Liver (tissue), 9 donors: Measurements from ENCODE around the gene EPHB2. TPM values are rescaled to one million over a fixed set of nuclear protein-coding genes. Genes with fewer than 3 reads are reported as not detected.

ENCODE experiments used
- DNase-seq: peaks from one replicate; pipeline ENCODE4 v3.0.0-alpha.2; 2017; ENCODE audit warnings: low spot score
- H3K27ac ChIP-seq, 2 donors: one replicate each; pipeline ENCODE4 v1.7.0; 2013; ENCODE audit warnings: inconsistent platforms in 2 of 2, low read length in 2 of 2, control low read depth in 1 of 2, low read depth in 1 of 2, mild to moderate bottlenecking in 1 of 2
- H3K27me3 ChIP-seq, 4 donors: one replicate each; pipeline versions ENCODE4 v1.6.1 to v1.7.0; 2013; ENCODE audit warnings: low read length in 3 of 4, inconsistent platforms in 1 of 4, mild to moderate bottlenecking in 1 of 4, moderate library complexity in 1 of 4; ENCODE audit not compliant: control insufficient read depth in 4 of 4, insufficient read depth in 4 of 4
- H3K36me3 ChIP-seq, 4 donors: one replicate each; pipeline versions ENCODE4 v1.6.1 to v1.7.0; 2013; ENCODE audit warnings: low read length in 3 of 4, mild to moderate bottlenecking in 3 of 4, low read depth in 1 of 4, moderate library complexity in 1 of 4; ENCODE audit not compliant: control insufficient read depth in 4 of 4, insufficient read depth in 3 of 4
- H3K4me1 ChIP-seq, 4 donors: one replicate each; pipeline versions ENCODE4 v1.6.1 to v1.7.0; 2013; ENCODE audit warnings: low read length in 3 of 4, mild to moderate bottlenecking in 3 of 4, moderate library complexity in 1 of 4; ENCODE audit not compliant: control insufficient read depth in 4 of 4, insufficient read depth in 4 of 4
- H3K4me3 ChIP-seq, 3 donors: one replicate each; pipeline versions ENCODE4 v1.6.1 to v1.7.0; 2013; ENCODE audit warnings: low read length in 3 of 3, control low read depth in 1 of 3, low read depth in 1 of 3, mild to moderate bottlenecking in 1 of 3
- H3K9ac ChIP-seq, 2 donors: one replicate each; pipeline ENCODE4 v1.7.0; 2013; ENCODE audit warnings: low read length in 2 of 2, mild to moderate bottlenecking in 2 of 2, moderate library complexity in 2 of 2, control low read depth in 1 of 2, low read depth in 1 of 2
- H3K9me3 ChIP-seq, 4 donors: one replicate each; pipeline versions ENCODE4 v1.6.1 to v1.7.0; 2013; ENCODE audit warnings: low read length in 3 of 4; ENCODE audit not compliant: control insufficient read depth in 4 of 4
- EGR1 ChIP-seq, 2 donors: IDR thresholded peaks; 2 replicates each; pipeline ENCODE4 v1.6.1; 2016 to 2018; ENCODE audit warnings: antibody characterized with exemption in 2 of 2, low read depth in 2 of 2
- FOXA1 ChIP-seq: IDR thresholded peaks from 2 replicates; pipeline ENCODE4 v1.6.1; 2016; ENCODE audit warnings: antibody characterized with exemption
- FOXA2 ChIP-seq: IDR thresholded peaks from 2 replicates; pipeline ENCODE4 v1.6.1; 2016; ENCODE audit warnings: antibody characterized with exemption
- GABPA ChIP-seq, 2 donors: IDR thresholded peaks in 1 of 2; conservative IDR thresholded peaks in 1 of 2; 2 replicates each; pipeline ENCODE4 v1.6.1; 2016; ENCODE audit warnings: antibody characterized with exemption in 2 of 2, mild to moderate bottlenecking in 1 of 2, moderate library complexity in 1 of 2
- HNF4A ChIP-seq, 2 donors: conservative IDR thresholded peaks; 2 replicates each; pipeline ENCODE4 v1.6.1; 2016; ENCODE audit warnings: antibody characterized with exemption in 2 of 2, mild to moderate bottlenecking in 2 of 2
- HNF4G ChIP-seq: IDR thresholded peaks from 2 replicates; pipeline ENCODE4 v1.6.1; 2016; ENCODE audit warnings: antibody characterized with exemption
- JUND ChIP-seq, 2 donors: IDR thresholded peaks; 2 replicates each; pipeline ENCODE4 v1.6.1; 2016; ENCODE audit warnings: antibody characterized with exemption in 2 of 2
- NR2F2 ChIP-seq: IDR thresholded peaks from 2 replicates; pipeline ENCODE4 v1.6.1; 2016; ENCODE audit warnings: antibody characterized with exemption
- RAD21 ChIP-seq, 2 donors: IDR thresholded peaks; 2 replicates each; pipeline ENCODE4 v1.6.1; 2016; ENCODE audit warnings: antibody characterized with exemption in 2 of 2, mild to moderate bottlenecking in 2 of 2
- RXRA ChIP-seq, 2 donors: IDR thresholded peaks; 2 replicates each; pipeline ENCODE4 v1.6.1; 2017 to 2018; ENCODE audit warnings: antibody characterized with exemption in 2 of 2, mild to moderate bottlenecking in 1 of 2
- SP1 ChIP-seq: IDR thresholded peaks from 2 replicates; pipeline ENCODE4 v1.6.1; 2018; ENCODE audit warnings: antibody characterized with exemption, mild to moderate bottlenecking
- TAF1 ChIP-seq: conservative IDR thresholded peaks from 2 replicates; pipeline ENCODE4 v1.6.1; 2016; ENCODE audit warnings: antibody characterized with exemption, mild to moderate bottlenecking
- YY1 ChIP-seq: IDR thresholded peaks from 2 replicates; pipeline ENCODE4 v1.6.1; 2016; ENCODE audit warnings: antibody characterized with exemption, mild to moderate bottlenecking
- WGBS: extraction: QIAGEN DNeasy Blood & Tissue Kit; methylation state at CpG from one replicate; pipeline ENCODE4 v1.1.7; 2013; 5-methylcytosine and 5-hydroxymethylcytosine counted together
- polyA plus RNA-seq, 2 donors: library from polyadenylated mRNA; stranded (reverse) in 1 of 2; unstranded in 1 of 2; fragments of 200-250 nt in 1 of 2; fragments of >200 nt in 1 of 2; fragmentation: Nextera tagmentation in 1 of 2; extraction: Ambion mirVana in 1 of 2; gene quantifications; one replicate each; pipeline versions ENCODE4 v1.2.1 to v1.2.3, GENCODE V29; 2013 to 2015
- total RNA-seq, 2 donors: library from RNA; depleted of rRNA; stranded (reverse); fragments of >200 nt; gene quantifications; one replicate each; pipeline ENCODE4 v1.2.3, GENCODE V29; 2014
- TF ChIP-seq, protein P1 (sequence below): IDR thresholded peaks from 2 replicates; pipeline ENCODE4 v1.6.1; 2016; ENCODE audit warnings: antibody characterized with exemption
- TF ChIP-seq, protein P2 (sequence below): IDR thresholded peaks from 2 replicates; pipeline ENCODE4 v1.6.1; 2016; ENCODE audit warnings: antibody characterized with exemption
- TF ChIP-seq, protein P3 (sequence below): fragments of 150-350 bp; IDR thresholded peaks from 2 replicates; pipeline ENCODE4 v1.5.1; 2017; ENCODE audit warnings: improper control_type of control experiment, low read depth, low read length; ENCODE audit not compliant: missing input control
- TF ChIP-seq, protein P4 (sequence below): IDR thresholded peaks from 2 replicates; pipeline ENCODE4 v1.6.1; 2016; ENCODE audit warnings: antibody characterized with exemption, mild to moderate bottlenecking
- TF ChIP-seq, protein P5 (sequence below): IDR thresholded peaks from 2 replicates; pipeline ENCODE4 v1.6.1; 2016; ENCODE audit warnings: antibody characterized with exemption
- donor health status: healthy.
- donor health status: healthy.
- donor health status: healthy.
- donor health status: healthy.
- donor health status: healthy.

EPHB2 gene
- total and polyA plus RNA-seq, 4 donors, result 0.07 to 1.0 (median 0.38) TPM

DNA sequence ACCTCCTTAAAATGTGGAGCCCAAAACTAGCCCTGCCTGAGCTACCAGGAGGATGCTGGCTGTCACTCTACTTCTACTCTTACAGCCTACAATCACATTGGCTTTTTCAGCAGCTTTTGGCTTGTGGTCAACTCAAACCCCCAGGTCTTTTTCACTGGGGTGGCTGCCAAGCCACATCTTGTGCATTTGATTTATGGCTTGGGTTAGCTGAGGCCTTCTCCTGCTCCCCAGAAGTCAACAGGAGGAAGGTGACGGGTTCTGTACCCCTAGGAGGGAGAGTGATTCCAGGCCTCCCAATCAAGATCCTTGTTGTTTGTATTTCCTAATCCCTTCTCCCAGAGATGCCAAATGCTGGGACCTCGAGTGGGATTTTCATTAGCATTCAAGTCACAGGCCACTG is 137.8 kb downstream of the EPHB2 start:
- TF ChIP-seq RXRA (IDR thresholded peaks at IDR 0.05) (no peak), FOXA2 (no peak), EGR1 (IDR thresholded peaks at IDR 0.05; ENCODE audit: low read depth in 2 of 2) (no peak)
- no peaks in the 10 kb centered on the region for H3K36me3 ChIP-seq
- WGBS, result 77% methylated on average over 2 of the region's 2 CpGs
- H3K9me3 ChIP-seq, result peaks cover 2 to 10% (median 7%) of the 10 kb centered on the region in 4 donors
- no peak overlapping the region for H3K9ac ChIP-seq
- no peaks in the 10 kb centered on the region for H3K27me3 ChIP-seq
- no peak overlapping the region for H3K4me3 ChIP-seq
- DNase-seq, result no peak
- no peaks in the 10 kb centered on the region for H3K4me1 ChIP-seq
- H3K27ac ChIP-seq, result no peak overlapping the region

DNA sequence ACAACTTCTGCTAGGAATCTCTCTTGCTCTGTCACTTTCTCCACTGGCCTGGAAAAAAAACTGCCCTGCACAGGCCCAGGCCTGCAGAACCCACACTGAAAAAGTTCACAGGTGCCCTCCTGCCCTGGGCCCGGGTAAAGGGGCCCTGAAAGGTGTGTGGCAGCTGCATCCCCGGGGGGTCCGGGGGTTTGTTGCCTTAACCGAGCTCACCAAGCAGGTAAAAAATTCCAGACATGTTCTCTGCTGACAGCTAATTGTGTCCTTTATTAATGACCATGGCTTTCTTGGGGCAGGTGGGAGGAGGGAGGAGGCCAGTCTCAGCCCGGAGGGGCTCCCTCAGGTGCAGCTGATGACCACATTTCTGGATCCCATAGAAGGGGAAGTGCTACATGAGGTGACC is 139.1 kb downstream of the EPHB2 start:
- TF ChIP-seq SP1 (no peak), NR2F2 (no peak), YY1 (no peak), FOXA2 (no peak), JUND (IDR thresholded peaks at IDR 0.05) (no peak), EGR1 (IDR thresholded peaks at IDR 0.05; ENCODE audit: low read depth in 2 of 2) (no peak), HNF4A (conservative IDR thresholded peaks at IDR 0.05) (no peak), TAF1 (no peak), RXRA (IDR thresholded peaks at IDR 0.05) (no peak), GABPA (IDR thresholded peaks at IDR 0.05 in 1 of 2, conservative IDR thresholded peaks at IDR 0.05 in 1 of 2) (no peak), RAD21 (IDR thresholded peaks at IDR 0.05) (no peak), HNF4G (no peak), FOXA1 (no peak)
- TF ChIP-seq, protein P1, sequence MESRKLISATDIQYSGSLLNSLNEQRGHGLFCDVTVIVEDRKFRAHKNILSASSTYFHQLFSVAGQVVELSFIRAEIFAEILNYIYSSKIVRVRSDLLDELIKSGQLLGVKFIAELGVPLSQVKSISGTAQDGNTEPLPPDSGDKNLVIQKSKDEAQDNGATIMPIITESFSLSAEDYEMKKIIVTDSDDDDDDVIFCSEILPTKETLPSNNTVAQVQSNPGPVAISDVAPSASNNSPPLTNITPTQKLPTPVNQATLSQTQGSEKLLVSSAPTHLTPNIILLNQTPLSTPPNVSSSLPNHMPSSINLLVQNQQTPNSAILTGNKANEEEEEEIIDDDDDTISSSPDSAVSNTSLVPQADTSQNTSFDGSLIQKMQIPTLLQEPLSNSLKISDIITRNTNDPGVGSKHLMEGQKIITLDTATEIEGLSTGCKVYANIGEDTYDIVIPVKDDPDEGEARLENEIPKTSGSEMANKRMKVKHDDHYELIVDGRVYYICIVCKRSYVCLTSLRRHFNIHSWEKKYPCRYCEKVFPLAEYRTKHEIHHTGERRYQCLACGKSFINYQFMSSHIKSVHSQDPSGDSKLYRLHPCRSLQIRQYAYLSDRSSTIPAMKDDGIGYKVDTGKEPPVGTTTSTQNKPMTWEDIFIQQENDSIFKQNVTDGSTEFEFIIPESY, result no peak
- TF ChIP-seq, protein P2, sequence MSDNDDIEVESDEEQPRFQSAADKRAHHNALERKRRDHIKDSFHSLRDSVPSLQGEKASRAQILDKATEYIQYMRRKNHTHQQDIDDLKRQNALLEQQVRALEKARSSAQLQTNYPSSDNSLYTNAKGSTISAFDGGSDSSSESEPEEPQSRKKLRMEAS, result no peak
- TF ChIP-seq, protein P3, sequence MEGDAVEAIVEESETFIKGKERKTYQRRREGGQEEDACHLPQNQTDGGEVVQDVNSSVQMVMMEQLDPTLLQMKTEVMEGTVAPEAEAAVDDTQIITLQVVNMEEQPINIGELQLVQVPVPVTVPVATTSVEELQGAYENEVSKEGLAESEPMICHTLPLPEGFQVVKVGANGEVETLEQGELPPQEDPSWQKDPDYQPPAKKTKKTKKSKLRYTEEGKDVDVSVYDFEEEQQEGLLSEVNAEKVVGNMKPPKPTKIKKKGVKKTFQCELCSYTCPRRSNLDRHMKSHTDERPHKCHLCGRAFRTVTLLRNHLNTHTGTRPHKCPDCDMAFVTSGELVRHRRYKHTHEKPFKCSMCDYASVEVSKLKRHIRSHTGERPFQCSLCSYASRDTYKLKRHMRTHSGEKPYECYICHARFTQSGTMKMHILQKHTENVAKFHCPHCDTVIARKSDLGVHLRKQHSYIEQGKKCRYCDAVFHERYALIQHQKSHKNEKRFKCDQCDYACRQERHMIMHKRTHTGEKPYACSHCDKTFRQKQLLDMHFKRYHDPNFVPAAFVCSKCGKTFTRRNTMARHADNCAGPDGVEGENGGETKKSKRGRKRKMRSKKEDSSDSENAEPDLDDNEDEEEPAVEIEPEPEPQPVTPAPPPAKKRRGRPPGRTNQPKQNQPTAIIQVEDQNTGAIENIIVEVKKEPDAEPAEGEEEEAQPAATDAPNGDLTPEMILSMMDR, result no peak
- TF ChIP-seq, protein P4, sequence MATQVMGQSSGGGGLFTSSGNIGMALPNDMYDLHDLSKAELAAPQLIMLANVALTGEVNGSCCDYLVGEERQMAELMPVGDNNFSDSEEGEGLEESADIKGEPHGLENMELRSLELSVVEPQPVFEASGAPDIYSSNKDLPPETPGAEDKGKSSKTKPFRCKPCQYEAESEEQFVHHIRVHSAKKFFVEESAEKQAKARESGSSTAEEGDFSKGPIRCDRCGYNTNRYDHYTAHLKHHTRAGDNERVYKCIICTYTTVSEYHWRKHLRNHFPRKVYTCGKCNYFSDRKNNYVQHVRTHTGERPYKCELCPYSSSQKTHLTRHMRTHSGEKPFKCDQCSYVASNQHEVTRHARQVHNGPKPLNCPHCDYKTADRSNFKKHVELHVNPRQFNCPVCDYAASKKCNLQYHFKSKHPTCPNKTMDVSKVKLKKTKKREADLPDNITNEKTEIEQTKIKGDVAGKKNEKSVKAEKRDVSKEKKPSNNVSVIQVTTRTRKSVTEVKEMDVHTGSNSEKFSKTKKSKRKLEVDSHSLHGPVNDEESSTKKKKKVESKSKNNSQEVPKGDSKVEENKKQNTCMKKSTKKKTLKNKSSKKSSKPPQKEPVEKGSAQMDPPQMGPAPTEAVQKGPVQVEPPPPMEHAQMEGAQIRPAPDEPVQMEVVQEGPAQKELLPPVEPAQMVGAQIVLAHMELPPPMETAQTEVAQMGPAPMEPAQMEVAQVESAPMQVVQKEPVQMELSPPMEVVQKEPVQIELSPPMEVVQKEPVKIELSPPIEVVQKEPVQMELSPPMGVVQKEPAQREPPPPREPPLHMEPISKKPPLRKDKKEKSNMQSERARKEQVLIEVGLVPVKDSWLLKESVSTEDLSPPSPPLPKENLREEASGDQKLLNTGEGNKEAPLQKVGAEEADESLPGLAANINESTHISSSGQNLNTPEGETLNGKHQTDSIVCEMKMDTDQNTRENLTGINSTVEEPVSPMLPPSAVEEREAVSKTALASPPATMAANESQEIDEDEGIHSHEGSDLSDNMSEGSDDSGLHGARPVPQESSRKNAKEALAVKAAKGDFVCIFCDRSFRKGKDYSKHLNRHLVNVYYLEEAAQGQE, result no peak
- TF ChIP-seq, protein P5, sequence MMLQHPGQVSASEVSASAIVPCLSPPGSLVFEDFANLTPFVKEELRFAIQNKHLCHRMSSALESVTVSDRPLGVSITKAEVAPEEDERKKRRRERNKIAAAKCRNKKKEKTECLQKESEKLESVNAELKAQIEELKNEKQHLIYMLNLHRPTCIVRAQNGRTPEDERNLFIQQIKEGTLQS, result no peak
- H3K4me1 ChIP-seq, result no peaks in the 10 kb centered on the region
- no peaks in the 10 kb centered on the region for H3K36me3 ChIP-seq
- H3K9me3 ChIP-seq, result peaks cover 2 to 10% (median 7%) of the 10 kb centered on the region in 4 donors
- 84% methylated on average over 5 of the region's 5 CpGs for WGBS
- no peak overlapping the region for H3K4me3 ChIP-seq
- H3K27ac ChIP-seq, result no peak overlapping the region
- no peak for DNase-seq
- no peak overlapping the region for H3K9ac ChIP-seq
- no peaks in the 10 kb centered on the region for H3K27me3 ChIP-seq
